B cell (primary cell): ENCODE data around the gene CTSA. TPM values are rescaled to one million over a fixed set of nuclear protein-coding genes. Genes with fewer than 3 reads are reported as not detected.
A peak's percentile ranks its signal among the peaks of the same experiment; 100 is the strongest.

ENCODE experiments used
- ATAC-seq: fragments of 200-7000 bp; cut with Tn5 transposase; one replicate; pipeline ENCODE4 v1.10.0; 2021; ENCODE audit warnings: low read depth, mild to moderate bottlenecking, moderate number of reproducible peaks, moderate library complexity
- CTCF ChIA-PET: fragments of 350-600 bp; sonication (Branson Sonifier 250); formaldehyde crosslinking; loops from one replicate; lab custom pipeline; 2021; ENCODE audit warnings: antibody characterized with exemption, inconsistent platforms; lab: Charles Lee
- POLR2A ChIA-PET: fragments of 350-600 bp; sonication (Branson Sonifier 250); formaldehyde crosslinking; loops from one replicate; lab custom pipeline; 2021; ENCODE audit warnings: antibody characterized with exemption; lab: Charles Lee
- DNase-seq: peaks from one replicate; pipeline ENCODE4 v3.0.0; 2013
- H2AFZ ChIP-seq: 2 replicates; pipeline ENCODE4 v1.6.1; 2012; ENCODE audit warnings: mild to moderate bottlenecking, low read depth, low read length; ENCODE audit not compliant: insufficient read depth, poor library complexity, severe bottlenecking
- H3K27ac ChIP-seq, 2 donors: 1 replicate in 1 of 2; 2 replicates in 1 of 2; pipeline ENCODE4 v1.5.1; 2012 to 2013; ENCODE audit warnings: low read length in 2 of 2, mild to moderate bottlenecking in 2 of 2, moderate library complexity in 1 of 2
- H3K27me3 ChIP-seq, 4 experiments: fragments of 200-600 bp in 1 of 4; sonication (generic) in 1 of 4; replicated peaks in 1 of 4; 1 replicate in 2 of 4; 2 replicates in 2 of 4; pipeline versions ENCODE4 v1.6.1 to v1.7.0; 2013 to 2016; ENCODE audit warnings: low read length in 3 of 4, mild to moderate bottlenecking in 2 of 4, mixed read lengths in 1 of 4, moderate library complexity in 1 of 4; ENCODE audit not compliant: insufficient read depth in 4 of 4, control insufficient read depth in 3 of 4; ENCODE audit errors: control extremely low read depth in 1 of 4
- H3K36me3 ChIP-seq, 2 experiments: replicated peaks in 1 of 2; 1 replicate in 1 of 2; 2 replicates in 1 of 2; pipeline versions ENCODE4 v1.6.1 to v1.7.1; 2013; ENCODE audit warnings: low read length in 1 of 2; ENCODE audit not compliant: insufficient read depth in 2 of 2, control insufficient read depth in 1 of 2; ENCODE audit errors: control extremely low read depth in 1 of 2, extremely low read depth in 1 of 2
- H3K4me1 ChIP-seq, 2 donors: fragments of 200-600 bp in 1 of 2; sonication (generic) in 1 of 2; 1 replicate in 1 of 2; 2 replicates in 1 of 2; pipeline versions ENCODE4 v1.5.1 to v1.6.1; 2013 to 2017; ENCODE audit warnings: low read length in 2 of 2; ENCODE audit not compliant: control insufficient read depth in 2 of 2, insufficient read depth in 2 of 2
- H3K4me2 ChIP-seq: replicated peaks from 2 replicates; pipeline ENCODE3; 2012; ENCODE audit warnings: mild to moderate bottlenecking, low read depth, low read length; ENCODE audit not compliant: poor library complexity, severe bottlenecking
- H3K4me3 ChIP-seq, 5 experiments: fragments of 200-600 bp in 1 of 5; sonication (generic) in 1 of 5; 1 replicate in 3 of 5; 2 replicates in 2 of 5; pipeline versions ENCODE4 v1.5.1 to v1.7.0; 2011 to 2016; ENCODE audit warnings: low read length in 4 of 5, mild to moderate bottlenecking in 4 of 5, low read depth in 2 of 5, control low read depth in 1 of 5, moderate library complexity in 1 of 5; ENCODE audit not compliant: insufficient read depth in 1 of 5; ENCODE audit errors: control extremely low read depth in 1 of 5, extremely low read depth in 1 of 5
- H3K79me2 ChIP-seq: fragments of 200-600 bp; sonication (generic); one replicate; pipeline ENCODE4 v1.6.0; 2016; ENCODE audit warnings: low read length; ENCODE audit not compliant: control insufficient read depth, insufficient read depth
- H3K9ac ChIP-seq: fragments of 200-600 bp; sonication (generic); 2 replicates; pipeline ENCODE4 v1.6.1; 2017; ENCODE audit warnings: mild to moderate bottlenecking, low read length, moderate library complexity
- H3K9me3 ChIP-seq, 3 donors: one replicate each; pipeline versions ENCODE4 v1.6.1 to v1.7.1; 2013; ENCODE audit warnings: low read length in 2 of 3; ENCODE audit not compliant: control insufficient read depth in 2 of 3, insufficient read depth in 1 of 3; ENCODE audit errors: control extremely low read depth in 1 of 3
- H4K20me1 ChIP-seq: 2 replicates; pipeline ENCODE4 v1.6.0; 2012; ENCODE audit warnings: mild to moderate bottlenecking, low read length; ENCODE audit not compliant: insufficient read depth, control insufficient read depth, poor library complexity, severe bottlenecking
- H3K27ac Mint-ChIP-seq: one replicate; pipeline ENCODE4 v1.8.0; 2021; ENCODE audit warnings: mixed read lengths
- H3K27me3 Mint-ChIP-seq: one replicate; pipeline ENCODE4 v1.8.0; 2021; ENCODE audit warnings: mixed read lengths
- H3K4me1 Mint-ChIP-seq: one replicate; pipeline ENCODE4 v1.8.0; 2021; ENCODE audit warnings: mixed read lengths
- H3K4me3 Mint-ChIP-seq: one replicate; pipeline ENCODE4 v1.8.0; 2021; ENCODE audit warnings: mixed read lengths
- H3K9me3 Mint-ChIP-seq: one replicate; pipeline ENCODE4 v1.8.0; 2022; ENCODE audit warnings: mixed read lengths; ENCODE audit not compliant: insufficient read depth
- CTCF ChIP-seq: fragments of 200-600 bp; IDR thresholded peaks from one replicate; pipeline ENCODE4 v1.8.0; 2022; ENCODE audit warnings: antibody characterized with exemption, mild to moderate bottlenecking
- EZH2 ChIP-seq: IDR thresholded peaks from 2 replicates; pipeline ENCODE4 v1.6.1; 2012; ENCODE audit warnings: borderline replicate concordance, low read depth, mild to moderate bottlenecking, moderate library complexity, low read length; ENCODE audit not compliant: insufficient read depth, poor library complexity, severe bottlenecking
- WGBS: methylation state at CpG from one replicate; pipeline ENCODE4 v1.1.5; 2013; ENCODE audit warnings: missing lambda C conversion rate; ENCODE audit not compliant: insufficient coverage; 5-methylcytosine and 5-hydroxymethylcytosine counted together
- intact Hi-C: fragments of 100-400 bp; cut with micrococcal nuclease; formaldehyde crosslinking; loops from one replicate; pipeline ENCODE4 v1.10.0; 2022
- polyA plus RNA-seq: library from polyadenylated mRNA; depleted of rRNA; stranded (reverse); fragments of >200 nt; gene quantifications from 2 replicates; pipeline ENCODE4 v1.2.3, GENCODE V29; 2012
- total RNA-seq, 2 donors: library from RNA; stranded (reverse); fragments of 120-200 nt in 1 of 2; gene quantifications; 1 replicate in 1 of 2; 2 replicates in 1 of 2; pipeline versions ENCODE4 v1.2.3 to v1.2.4, GENCODE V29; 2013 to 2022

CTSA gene
- total and polyA plus RNA-seq, 2 donors (not counting 1 experiment from before 2014, with no cell fraction given): 100 to 107 TPM

GRCh38 chr20:45935416-45936046 is 44.4 kb downstream of the CTSA start:
- ATAC-seq (peak; percentile 10), DNase-seq (no peak)
- TF ChIP-seq CTCF: no peak
- no peak for TF ChIP-seq EZH2
- Histone ChIP-seq H3K4me2 (peak overlapping the region; percentile 85), H3K36me3 (peaks cover 0 to 38% of the 10 kb centered on the region in 2 experiments), H3K79me2 (peaks cover 47% of the 10 kb centered on the region), H2AFZ (peak overlapping the region; percentile 77), H4K20me1 (peaks cover 29% of the 10 kb centered on the region), H3K27me3 (no peaks in the 10 kb centered on the region), H3K27ac (peak overlapping the region; percentile 64 to 99), H3K9me3 (no peaks in the 10 kb centered on the region), H3K4me1 (peaks cover 12 to 19% of the 10 kb centered on the region in 2 donors), H3K4me3 (peak overlapping the region; percentile 52 to 93 (median 92)), H3K9ac (peak overlapping the region; percentile 99)
- Mint-ChIP-seq H3K27me3 (no peaks in the 10 kb centered on the region), H3K27ac (peak overlapping the region; percentile 98), H3K4me3 (peak overlapping the region; percentile 93), H3K4me1 (peaks cover 28% of the 10 kb centered on the region), H3K9me3 (no peaks in the 10 kb centered on the region)
- POLR2A ChIA-PET: interaction anchor here (0.6 to 3.7 kb wide), 17 partner anchors 11 to 976 kb away, joined by 3 to 62 read pairs (median 5); partner anchors contain the start of genes CTSA, DNTTIP1, NEURL2 and PLTP
- CTCF ChIA-PET: interaction anchor here (0.6 to 4.9 kb wide), 3 partner anchors 14 to 35 kb away, joined by 3 to 44 read pairs (median 5); partner anchors contain the start of gene ZNF335
- WGBS: 18% methylated on average over 18 of the region's 21 CpGs
- intact Hi-C loops: loop anchor here (1.0 to 2.0 kb wide), 6 partner anchors 37 to 153 kb away; partner anchors contain the start of genes CTSA, DNTTIP1, NCOA5 and NEURL2

GRCh38 chr20:45937765-45938164 is 46.6 kb downstream of the CTSA start:
- no peaks in the 10 kb centered on the region for H3K27me3 ChIP-seq
- CTCF ChIA-PET: interaction anchor here (2.3 kb wide), 1 partner anchor 139 kb away, joined by 5 read pairs; no protein-coding TSS in a partner anchor
- no peak overlapping the region for H3K9ac ChIP-seq
- Mint-ChIP-seq H3K4me1 (peaks cover 28% of the 10 kb centered on the region), H3K4me3 (no peak overlapping the region), H3K27me3 (no peaks in the 10 kb centered on the region), H3K9me3 (no peaks in the 10 kb centered on the region), H3K27ac (peak overlapping the region; percentile 67)
- POLR2A ChIA-PET: interaction anchor here (1.3 to 1.4 kb wide), 2 partner anchors 11 to 28 kb away, joined by 3 read pairs; no protein-coding TSS in a partner anchor
- no peaks in the 10 kb centered on the region for H3K9me3 ChIP-seq
- H3K36me3 ChIP-seq: peaks cover 0 to 53% of the 10 kb centered on the region in 2 experiments
- H3K4me1 ChIP-seq: peaks cover 12 to 19% of the 10 kb centered on the region in 2 donors
- H4K20me1 ChIP-seq: peaks cover 29% of the 10 kb centered on the region
- H3K79me2 ChIP-seq: peaks cover 47% of the 10 kb centered on the region
- no CpG with 5 or more reads among the region's 2 CpGs for WGBS
- no peak overlapping the region for H3K4me3 ChIP-seq
- H3K4me2 ChIP-seq: no peak overlapping the region
- intact Hi-C loops: no loop called here
- no peak overlapping the region for H3K27ac ChIP-seq
- ATAC-seq (no peak), DNase-seq (no peak)
- H2AFZ ChIP-seq: no peak overlapping the region
- no peak for TF ChIP-seq EZH2
- TF ChIP-seq CTCF: no peak
